GM18517 (cell line): ENCODE results near the gene ZFHX3.
A peak's percentile ranks its signal among the peaks of the same experiment; 100 is the strongest.

ENCODE experiments used
- ATAC-seq: cut with Tn5 transposase; IDR thresholded peaks from one replicate; pipeline ENCODE4 v1.9.1; 2021; ENCODE audit warnings: mild to moderate bottlenecking, moderate library complexity; ENCODE audit not compliant: unreplicated experiment

The ZFHX3 gene

DNA sequence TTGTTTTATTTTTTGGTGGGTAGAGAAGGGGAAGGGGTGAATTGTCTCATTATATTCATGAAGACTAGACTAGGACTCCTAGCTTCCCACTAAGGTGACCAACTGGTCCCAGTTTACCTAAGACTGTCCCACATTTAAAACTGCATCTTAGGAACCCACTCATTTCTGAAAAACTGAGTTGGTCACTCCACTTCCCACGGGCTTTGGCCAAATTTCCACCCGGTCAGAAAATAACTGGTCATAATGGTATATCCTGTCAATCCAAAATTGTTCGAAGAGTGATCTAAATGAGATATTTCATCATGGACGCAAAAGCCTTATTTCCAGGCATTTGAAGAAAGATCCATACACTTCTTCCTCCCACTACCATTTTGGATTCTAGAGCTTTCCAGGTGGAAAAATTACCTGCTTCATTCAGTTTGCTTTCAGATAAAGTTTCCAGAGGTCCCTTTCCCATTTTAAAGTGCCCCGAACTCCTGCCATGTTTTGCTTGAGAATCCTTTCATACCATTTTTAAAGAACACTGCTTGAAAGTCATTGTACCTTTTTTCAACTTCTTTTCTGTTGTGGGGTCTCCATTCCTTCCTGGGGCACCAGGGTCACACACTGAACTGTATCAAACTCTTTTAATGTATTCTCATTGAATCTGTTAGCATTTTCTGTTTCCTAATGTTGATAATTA, 21.8 kb upstream of the ZFHX3 start:
- no peak for ATAC-seq

DNA sequence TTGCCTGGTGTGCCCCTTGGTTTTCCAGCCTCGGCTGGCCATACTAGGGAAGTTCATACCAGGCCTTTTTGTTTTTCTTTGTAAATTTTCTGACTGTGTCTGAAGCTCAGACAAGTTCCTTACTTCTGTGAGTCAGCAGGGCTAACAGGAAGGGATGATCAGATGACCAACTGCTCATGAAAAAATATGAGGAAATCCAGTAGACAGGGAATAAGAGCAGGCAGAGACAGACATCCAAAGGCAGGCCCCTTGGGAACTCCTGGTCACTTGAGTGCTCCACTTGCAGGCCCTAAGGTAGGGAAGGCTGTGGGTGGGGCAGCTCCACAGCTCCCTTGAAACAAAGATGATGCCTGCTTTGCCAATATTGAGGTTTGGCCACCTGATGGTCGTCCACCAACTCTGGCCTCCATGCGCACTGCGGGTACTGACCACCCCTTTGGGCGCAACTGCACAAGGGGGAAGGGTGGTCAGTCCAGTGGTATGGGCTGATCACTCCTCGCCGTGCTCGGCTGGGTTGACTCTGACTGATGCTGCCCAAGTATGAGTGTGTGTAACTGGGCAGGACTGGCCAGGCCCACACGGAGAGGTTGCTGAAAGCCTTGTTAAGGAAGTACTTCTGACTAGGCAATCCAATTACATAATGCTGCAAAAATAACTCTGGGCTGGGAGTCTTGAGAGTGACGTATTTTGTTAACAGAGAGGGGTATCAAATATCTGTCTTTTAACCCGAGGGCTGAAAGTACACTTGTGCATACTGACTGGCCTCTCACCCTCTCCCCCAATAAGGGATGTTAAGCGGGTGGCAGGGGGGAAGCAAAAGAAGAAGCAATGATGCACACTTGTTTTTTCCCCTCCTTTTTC, 20.8 kb upstream of the ZFHX3 start:
- no peak for ATAC-seq

DNA sequence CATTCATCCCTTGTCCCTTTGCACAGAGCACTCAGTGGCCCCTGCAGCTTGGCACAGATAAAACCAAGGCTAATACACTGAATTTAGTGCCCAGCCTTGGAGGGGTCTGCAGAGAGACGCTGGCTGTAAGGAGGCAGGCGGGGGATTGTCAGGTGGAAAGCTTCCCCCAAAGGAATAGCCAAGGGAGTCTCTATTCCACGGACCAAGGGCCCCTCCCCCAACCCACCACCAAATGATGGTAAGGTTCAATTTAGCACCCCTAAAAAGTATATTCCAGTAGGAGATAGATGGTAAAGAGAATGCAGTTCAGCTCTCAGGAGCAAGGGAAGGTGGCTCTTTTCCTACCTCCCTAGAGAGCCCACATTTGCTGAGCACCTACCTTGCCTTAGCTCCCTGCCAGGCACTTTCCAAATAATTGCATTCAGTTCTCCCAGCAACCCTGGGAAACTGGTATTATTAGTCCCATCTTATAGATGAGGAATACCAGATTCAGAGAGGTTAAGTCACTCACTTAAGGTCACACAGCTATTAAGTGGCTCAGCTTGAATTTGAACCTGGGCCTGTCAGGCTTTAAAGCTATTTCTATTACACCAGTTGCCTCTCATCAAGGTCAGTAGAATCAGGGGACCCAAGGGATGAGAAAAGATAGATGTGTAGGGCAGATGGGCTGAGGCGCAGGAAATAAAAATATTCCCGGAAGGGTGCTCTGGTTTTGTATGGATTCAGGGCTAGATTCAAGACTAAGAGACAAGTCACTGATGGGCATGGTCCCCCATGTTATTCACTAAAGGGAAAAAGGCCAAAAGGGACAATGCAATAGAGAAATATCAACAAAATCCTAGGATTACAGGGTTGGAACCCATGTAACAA, 20.0 kb upstream of the ZFHX3 start:
- ATAC-seq, result no peak

DNA sequence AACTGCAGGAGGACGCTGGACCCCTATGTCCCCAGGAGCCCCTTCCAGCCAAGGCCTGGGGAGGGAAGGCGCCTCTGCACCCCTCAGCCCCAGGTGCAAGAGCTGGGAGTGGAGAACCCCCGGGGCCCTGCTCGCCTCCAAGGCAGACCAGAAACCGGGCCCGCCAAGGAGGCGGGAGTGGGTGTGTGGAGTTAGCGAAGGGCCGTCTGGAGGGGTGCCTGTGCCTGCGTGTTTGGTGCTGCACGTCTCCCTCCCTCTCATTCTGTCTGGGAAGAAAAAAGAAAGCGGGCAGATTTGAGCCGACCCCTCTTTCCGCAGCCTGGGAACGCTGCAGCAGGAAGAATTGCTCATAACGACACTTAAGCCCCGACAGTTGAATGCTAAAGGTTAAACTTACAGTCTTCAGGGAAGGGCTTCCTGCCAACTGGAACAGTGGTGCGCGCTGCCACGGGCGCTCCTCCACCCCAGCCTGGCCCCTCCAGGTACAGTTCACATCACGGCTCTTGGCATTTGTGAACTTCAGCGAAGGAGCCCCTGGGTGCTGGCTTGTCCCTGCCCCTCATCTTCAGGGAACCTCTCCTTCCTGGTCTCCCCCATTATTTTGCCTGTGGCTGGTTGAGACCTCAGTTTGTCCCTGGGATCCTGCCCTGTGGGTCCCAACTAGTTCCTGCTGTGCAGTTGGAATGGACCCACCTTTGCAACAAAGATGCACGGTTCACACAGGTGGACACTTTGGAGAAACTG, 19.2 kb upstream of the ZFHX3 start:
- ATAC-seq, result no peak

DNA sequence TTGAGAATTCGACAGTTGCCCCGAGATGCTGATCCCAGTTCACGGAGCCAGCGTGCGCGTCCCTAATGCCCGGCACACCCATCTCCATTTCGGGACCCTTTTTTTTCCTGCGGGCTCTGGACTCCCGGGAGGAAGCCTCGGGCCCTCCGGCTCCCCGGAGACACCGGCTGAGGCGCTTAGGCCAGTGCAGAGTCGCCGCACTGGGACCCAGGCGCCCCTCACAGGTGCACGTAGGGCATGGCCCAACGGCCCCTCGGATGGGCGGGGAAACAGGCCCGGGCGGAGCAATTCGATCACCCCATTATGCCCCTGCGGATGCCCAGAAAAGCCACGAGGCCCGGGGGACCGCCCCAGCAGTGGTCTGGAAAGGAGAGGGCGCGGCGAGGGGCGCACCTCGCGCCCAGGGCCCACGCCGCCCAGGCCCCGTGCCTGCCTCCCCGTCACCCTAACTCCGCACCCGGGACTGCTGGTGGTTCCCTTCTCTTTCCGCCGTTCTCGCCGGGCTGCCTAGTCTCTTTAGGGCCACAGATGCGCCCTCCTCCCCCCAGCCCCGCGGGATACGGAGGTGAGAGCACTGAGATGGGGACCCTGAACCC, 18.5 kb upstream of the ZFHX3 start:
- ATAC-seq, result no peak

DNA sequence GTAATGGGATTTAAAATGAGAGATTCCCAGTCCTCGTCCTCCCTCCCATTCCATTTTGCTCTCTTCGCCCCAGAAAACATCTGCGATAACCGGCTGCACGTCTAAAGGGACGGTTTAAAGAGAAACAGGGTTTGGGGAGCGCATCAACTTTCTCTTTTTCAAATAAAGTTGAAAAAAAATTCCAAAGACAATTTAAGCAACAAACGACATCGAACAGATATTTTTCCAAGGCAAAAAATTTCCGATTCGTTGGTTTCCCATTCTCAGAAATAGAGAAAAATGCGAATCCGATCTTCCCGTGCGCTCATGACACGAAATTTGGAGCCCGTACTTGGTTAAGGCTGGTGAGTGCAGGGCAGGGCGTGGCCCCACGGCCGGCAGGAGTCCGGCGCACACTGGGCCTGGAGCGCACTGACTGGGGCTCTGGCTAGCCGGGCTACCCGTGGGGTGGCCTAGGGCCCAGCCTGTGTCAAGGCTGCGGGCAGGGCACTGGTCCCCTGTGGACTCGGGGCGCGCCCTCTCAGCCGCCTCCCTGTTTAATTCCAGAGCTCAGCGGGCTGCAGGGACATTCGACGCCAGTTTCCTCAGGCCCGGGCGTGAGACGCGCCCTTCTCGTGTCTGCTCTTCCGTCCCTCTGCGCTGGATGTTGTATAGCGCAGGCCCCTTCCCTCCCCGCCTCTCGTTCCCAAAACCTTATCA, 17.9 kb upstream of the ZFHX3 start:
- ATAC-seq, result no peak

DNA sequence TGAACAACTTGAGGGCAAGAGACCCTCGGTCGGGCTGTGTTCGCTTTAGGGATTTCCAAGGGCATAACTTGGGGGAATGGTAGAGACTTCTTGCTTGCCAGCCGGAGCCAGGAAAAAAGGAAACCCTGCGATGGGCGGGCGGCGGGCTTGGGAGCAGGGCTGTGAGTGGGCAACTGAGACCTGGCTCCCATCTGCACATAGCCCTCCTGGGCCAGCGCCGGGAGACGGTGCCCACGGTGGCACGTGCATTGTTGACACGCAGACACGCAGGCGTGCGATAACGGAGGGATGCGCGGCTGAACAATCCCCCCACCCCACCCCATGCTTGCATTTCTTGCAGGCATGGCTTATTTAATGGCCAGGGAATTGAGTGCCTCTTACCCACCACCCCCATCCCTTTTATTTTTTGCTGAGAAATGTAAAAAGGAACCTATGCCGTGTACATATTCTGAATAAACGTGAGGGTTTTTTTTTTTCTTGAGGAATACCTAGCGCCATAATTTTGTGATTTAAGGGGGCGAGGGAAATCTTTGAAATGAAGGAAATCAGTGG, 17.1 kb upstream of the ZFHX3 start:
- ATAC-seq, result no peak

DNA sequence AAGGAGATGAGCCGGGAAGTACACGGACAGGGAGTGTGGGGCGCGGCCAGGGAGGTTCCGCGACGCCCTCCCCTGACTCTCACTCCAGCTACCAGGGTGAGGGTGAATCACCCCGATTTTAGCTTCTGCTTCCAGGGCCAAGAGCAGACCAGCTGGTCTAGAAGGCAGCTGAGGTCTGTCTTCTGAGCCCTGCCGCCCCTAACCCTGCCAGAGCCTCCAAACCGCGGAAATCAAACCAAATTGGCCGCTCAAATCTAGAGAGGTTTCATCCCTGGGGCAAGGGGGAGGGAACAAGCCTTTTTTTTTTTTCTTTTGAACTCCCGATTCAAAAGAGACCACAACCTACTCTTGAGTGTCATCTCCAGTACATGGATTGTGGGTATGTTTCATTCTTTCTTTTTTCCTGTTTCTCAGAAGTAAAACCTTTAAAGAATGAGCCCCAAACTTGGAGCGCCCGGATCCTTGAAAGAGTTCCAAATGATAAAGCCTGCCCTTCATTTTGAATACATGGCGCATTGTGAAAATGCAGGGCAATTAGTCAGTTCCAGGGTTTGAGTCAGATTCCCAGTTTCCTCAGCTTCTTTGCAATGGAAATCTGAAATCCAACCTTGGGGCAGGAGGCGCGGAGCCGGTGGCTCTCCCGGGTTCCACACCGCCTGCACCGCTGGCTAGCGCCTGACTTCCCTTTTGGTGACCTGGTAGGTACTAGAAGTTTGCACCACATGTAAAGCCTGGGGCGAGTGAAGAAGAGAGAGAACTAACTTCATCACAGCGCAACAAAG, 16.5 kb upstream of the ZFHX3 start:
- no peak for ATAC-seq

DNA sequence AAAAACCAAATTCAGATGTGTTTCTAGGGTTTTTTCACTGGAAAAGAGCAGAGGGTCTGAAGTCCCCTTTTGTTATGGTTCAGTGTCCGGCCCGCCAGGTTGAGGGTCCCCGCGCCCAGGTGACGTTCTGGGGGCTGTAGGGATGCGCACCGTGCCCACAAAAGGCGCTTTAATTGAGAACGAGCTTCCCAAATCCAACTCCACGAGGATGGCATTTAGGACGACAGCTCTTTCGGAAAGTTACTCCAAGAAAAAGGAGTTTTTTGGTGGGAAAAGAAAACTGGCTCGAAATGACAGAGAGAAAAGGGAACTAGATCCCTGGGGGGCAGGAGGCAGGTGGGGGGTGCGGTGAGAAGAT, 15.9 kb upstream of the ZFHX3 start:
- ATAC-seq, result no peak

DNA sequence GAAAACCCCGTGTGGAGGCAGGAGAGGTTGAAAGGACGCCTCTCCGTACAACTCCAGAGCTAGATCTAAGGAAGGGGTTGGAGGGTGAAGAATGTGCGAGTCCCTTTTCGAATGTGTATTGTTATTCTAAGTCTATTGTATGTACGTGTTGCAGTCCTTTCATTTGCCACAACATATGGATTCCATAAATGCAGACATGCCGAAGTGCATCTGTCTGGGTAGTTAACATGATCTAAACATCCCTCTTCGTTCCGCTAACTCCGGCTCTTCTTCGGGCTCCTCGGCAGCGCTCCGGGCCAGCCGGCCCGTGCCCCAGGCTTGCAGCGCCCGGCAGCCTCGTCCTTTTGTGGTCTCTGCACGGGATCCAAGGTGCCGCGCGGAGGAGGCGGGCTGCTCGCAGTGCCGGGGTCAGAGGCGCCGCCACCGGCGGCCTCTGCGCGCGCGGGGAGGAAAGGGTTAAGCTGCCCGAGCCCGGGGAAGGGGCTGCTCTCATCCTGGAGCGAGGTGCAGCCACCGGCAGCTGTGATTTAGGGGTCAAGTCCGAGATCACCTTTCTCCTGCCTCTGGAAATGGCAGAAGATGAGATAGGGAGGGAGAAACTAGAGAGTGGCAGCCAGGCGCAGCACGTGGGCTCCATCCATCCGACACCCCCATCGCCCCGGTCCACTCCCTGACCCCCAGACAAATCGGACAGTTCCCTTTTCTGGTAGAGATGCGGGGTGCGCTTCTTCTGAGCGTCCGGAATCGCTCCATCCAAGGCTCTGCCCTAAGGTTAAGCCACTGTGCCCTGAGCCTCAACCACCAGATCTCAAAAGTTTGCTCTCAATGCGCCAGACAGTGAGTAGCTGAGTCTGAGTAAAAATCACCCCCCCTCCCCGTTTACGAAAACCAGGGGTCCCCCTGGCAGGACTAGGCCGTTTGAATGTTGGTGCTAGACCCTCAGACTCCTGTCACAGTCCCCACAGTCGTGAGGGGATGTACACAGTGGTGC, 15.1 kb upstream of the ZFHX3 start:
- ATAC-seq, result no peak

DNA sequence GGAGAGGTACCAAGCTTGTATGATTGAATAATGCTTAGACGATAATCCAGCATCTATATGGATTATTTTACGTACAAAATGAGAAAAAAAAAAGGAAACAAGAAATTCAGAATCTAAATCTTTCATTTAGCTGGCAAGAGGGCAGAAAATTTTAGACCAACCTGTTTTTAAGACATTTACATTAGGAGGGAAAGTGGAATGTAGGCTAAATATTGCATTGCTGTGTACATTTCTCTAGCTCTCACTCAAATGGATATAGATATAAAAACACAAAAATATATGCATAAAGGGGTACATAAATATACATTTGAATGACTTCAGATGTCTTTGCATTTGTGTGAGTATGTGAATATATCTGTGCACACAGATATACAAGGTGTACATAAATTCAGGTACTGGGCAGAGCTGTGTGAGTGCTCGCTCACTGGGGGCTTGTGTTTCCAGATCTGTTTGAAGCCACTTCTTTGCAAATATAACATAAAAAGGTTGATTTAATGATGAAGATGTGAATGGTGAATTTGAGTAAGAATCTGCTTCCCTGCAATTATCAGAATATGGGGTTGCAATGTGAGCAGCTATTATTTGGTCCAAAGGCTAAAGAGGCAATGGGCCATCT, 14.2 kb upstream of the ZFHX3 start:
- no peak for ATAC-seq

DNA sequence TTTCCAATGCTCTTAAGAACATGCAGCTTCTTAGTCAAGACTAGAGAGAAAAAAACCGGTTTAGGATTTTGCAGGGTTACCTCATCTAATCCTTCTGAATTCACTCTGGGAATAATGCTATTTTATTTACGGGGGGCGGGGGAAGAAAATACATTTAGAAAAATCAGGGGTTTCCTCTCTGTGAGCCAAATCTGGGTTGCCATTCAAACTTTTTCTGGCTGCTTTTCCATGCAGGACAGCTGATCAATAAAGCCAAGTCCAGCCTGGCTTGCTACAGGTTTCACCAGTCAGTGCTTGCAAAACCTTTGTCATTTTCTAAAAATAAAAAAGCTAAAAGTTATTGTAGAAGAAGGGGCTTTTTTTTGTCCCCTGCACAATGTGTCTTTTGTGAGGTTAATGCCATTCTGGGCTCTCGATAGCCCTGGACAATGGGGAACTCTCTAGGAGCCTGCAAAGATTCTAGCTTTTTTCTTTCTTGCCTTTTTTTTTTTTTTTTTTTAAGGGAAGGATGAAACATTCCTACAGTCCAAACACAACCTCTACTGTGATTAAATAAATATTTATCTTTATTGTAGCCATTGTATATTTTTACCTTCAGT, 13.1 kb upstream of the ZFHX3 start:
- ATAC-seq, result no peak

DNA sequence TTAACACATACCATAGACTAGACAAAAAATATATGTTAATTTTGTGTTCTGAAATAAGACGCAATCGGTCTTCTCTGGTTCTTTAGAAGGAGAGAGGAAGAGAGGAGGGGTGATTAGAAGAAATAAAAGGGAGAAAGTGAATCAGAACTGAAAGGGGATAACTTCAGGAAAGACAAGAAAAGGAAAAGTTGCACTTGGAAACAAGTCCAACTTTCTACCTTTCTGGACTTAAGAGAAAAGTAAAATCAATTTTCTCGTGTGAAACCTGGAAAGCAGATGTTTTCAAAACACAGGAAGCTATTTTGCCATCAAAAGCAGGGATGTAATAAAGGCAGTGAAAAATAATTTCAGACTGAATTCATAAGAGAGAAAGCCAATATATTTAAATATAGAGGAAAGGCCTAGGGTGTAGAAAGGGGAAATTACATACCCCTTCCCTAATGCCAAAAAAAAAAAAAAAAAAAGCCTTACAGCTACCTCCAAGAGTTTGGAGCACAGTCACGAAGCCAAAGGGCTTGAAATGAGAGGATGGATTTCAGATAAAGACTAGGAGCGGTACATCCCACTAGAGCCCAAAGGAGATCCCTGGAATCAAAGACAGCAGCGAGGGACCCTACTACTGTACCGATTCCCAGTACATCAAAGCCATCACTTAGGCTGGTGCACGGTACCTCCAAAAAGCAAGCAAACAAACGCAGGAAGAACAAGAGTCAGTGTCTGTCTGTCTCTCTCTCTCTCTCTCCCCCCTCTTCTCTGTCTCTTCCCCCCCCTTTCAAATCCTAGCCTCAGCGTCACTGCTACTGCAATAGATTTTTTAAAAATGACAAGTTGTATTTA, 12.1 kb upstream of the ZFHX3 start:
- no peak for ATAC-seq

DNA sequence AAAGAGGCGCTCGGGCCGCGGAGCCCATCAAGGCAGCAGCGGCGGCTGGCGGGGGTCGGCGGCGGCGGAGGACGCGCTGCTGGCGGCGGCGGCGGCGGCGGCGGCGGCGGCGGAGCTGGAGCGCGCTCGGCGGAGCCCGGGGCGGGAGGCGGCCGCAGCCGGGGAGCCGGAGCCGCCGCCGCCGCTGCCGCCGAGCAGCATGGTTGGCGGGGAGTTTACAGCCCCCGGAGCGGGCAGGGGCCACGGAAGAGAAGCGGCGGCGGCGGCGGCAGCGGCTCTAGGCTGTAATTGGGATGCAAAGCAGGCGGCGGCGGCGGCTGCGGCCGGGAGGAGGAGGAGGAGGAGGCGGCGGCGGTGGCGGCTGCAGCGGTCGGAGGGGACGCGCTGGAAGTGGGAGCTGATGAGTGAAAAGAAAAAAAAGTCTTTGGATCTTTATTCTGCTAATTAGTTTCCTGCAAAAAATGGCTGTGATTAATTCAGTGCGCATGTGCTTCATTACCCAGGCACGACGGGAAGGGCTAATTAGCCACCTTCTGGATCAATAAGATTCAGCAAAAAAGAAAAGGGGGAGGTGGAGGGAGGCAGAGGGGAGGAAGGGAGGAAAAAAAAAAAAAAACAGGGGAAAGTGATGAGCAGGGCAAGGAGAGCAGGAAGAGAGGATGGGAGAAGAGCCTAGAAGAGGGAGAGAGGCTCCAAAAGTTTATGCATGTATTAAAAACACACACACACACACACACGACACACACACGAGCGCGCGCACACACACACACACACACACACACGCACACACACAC, 10.9 kb upstream of the ZFHX3 start:
- peak; percentile 22 for ATAC-seq

DNA sequence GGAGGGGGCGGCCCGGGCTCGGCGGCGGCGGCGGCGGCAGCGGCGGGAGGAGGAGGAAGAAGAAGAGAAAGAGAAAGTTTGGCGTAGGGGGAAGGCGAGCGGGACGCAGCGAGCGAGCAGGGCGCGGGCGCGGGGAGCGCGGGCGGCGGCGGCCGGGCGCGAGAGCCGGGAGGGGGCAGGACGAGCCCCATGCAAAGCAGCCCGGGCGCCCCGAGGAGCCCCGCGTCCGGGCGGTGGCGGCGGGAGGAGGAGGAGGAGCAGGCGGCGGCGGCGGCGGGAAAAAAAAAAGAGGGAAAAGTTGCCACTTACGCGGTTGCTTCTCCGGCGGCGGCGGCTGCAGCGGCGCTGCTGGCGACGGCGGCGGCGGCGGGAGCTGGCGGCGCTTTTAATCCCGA, 10.3 kb upstream of the ZFHX3 start:
- peak; percentile 77 for ATAC-seq
